Breast epithelium (tissue), 3 donors: ENCODE data around the gene PPM1H.

ENCODE experiments used
- POLR2A ChIP-seq: fragments of 450-650 bp; IDR thresholded peaks from one replicate; pipeline ENCODE4 v1.6.1; 2016; ENCODE audit warnings: antibody characterized with exemption, mild to moderate bottlenecking, moderate library complexity
- TF ChIP-seq, protein P1 (sequence below), 3 donors: fragments of 450-650 bp; IDR thresholded peaks; one replicate each; pipeline ENCODE4 v1.5.1; 2016 to 2017; ENCODE audit warnings: antibody characterized with exemption in 3 of 3, mild to moderate bottlenecking in 3 of 3, moderate library complexity in 3 of 3

- no peak for TF ChIP-seq POLR2A
- TF ChIP-seq, protein P1, sequence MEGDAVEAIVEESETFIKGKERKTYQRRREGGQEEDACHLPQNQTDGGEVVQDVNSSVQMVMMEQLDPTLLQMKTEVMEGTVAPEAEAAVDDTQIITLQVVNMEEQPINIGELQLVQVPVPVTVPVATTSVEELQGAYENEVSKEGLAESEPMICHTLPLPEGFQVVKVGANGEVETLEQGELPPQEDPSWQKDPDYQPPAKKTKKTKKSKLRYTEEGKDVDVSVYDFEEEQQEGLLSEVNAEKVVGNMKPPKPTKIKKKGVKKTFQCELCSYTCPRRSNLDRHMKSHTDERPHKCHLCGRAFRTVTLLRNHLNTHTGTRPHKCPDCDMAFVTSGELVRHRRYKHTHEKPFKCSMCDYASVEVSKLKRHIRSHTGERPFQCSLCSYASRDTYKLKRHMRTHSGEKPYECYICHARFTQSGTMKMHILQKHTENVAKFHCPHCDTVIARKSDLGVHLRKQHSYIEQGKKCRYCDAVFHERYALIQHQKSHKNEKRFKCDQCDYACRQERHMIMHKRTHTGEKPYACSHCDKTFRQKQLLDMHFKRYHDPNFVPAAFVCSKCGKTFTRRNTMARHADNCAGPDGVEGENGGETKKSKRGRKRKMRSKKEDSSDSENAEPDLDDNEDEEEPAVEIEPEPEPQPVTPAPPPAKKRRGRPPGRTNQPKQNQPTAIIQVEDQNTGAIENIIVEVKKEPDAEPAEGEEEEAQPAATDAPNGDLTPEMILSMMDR (IDR thresholded peaks at IDR 0.05), result no peak
Observed at GRCh38 chr12:62601765-62602164, 333.2 kb downstream of the PPM1H start.
